MM.1S (cell line): Measurements from ENCODE around the gene RSPH1.

Source experiments
- DNase-seq: peaks from one replicate; pipeline ENCODE4 v3.0.0-alpha.2; 2015
- H2AFZ ChIP-seq: fragments of 300-600 bp; sonication (generic); 2 replicates; pipeline ENCODE4 v1.6.0; 2016; ENCODE audit warnings: antibody characterized with exemption, low read length
- H3F3A ChIP-seq: fragments of 300-600 bp; sonication (generic); 2 replicates; pipeline ENCODE4 v1.6.1; 2016; ENCODE audit warnings: mild to moderate bottlenecking, antibody characterized with exemption, low read length, moderate library complexity, mixed read lengths; ENCODE audit not compliant: insufficient read depth
- H3K27ac ChIP-seq: fragments of 300-600 bp; sonication (generic); 2 replicates; pipeline ENCODE4 v1.5.1; 2016; ENCODE audit warnings: mild to moderate bottlenecking, low read length
- H3K27me3 ChIP-seq: fragments of 300-600 bp; sonication (generic); replicated peaks from 2 replicates; pipeline ENCODE4 v1.6.0; 2016; ENCODE audit warnings: low read length; ENCODE audit not compliant: insufficient read depth
- H3K36me3 ChIP-seq: fragments of 300-600 bp; sonication (generic); replicated peaks from 2 replicates; pipeline ENCODE4 v1.6.1; 2016; ENCODE audit warnings: mild to moderate bottlenecking, low read length, mixed read lengths; ENCODE audit not compliant: insufficient read depth
- H3K4me1 ChIP-seq: fragments of 300-600 bp; sonication (generic); 2 replicates; pipeline ENCODE4 v1.6.1; 2016; ENCODE audit warnings: low read length, mixed read lengths
- H3K4me2 ChIP-seq: fragments of 300-600 bp; sonication (generic); 2 replicates; pipeline ENCODE4 v1.6.0; 2016; ENCODE audit warnings: low read depth, low read length
- H3K4me3 ChIP-seq: fragments of 300-600 bp; sonication (generic); 2 replicates; pipeline ENCODE4 v1.5.1; 2016; ENCODE audit warnings: low read length, mixed read lengths
- H3K79me2 ChIP-seq: fragments of 300-600 bp; sonication (generic); 2 replicates; pipeline ENCODE4 v1.6.1; 2016; ENCODE audit warnings: mixed run types, low read length, mixed read lengths
- H3K9ac ChIP-seq: fragments of 300-600 bp; sonication (generic); 2 replicates; pipeline ENCODE4 v1.6.1; 2016; ENCODE audit warnings: low read length, mixed read lengths
- H3K9me2 ChIP-seq: fragments of 300-600 bp; sonication (generic); replicated peaks from 2 replicates; pipeline ENCODE4 v1.6.1; 2016; ENCODE audit warnings: mild to moderate bottlenecking, low read length, mixed read lengths; ENCODE audit not compliant: insufficient read depth
- H3K9me3 ChIP-seq: fragments of 300-600 bp; sonication (generic); replicated peaks from 2 replicates; pipeline ENCODE4 v1.6.1; 2016; ENCODE audit warnings: mild to moderate bottlenecking, low read length, mixed read lengths; ENCODE audit not compliant: insufficient read depth
- H4K20me1 ChIP-seq: fragments of 300-600 bp; sonication (generic); 2 replicates; pipeline ENCODE4 v1.6.1; 2016; ENCODE audit warnings: mild to moderate bottlenecking, low read length, moderate library complexity, mixed read lengths; ENCODE audit not compliant: insufficient read depth
- EZH2 ChIP-seq: fragments of 300-600 bp; sonication (generic); optimal IDR thresholded peaks from 2 replicates; pipeline ENCODE3; 2017; ENCODE audit warnings: low read depth, mild to moderate bottlenecking, antibody characterized with exemption, low read length, mixed read lengths
- EZH2phosphoT487 ChIP-seq: fragments of 300-600 bp; sonication (generic); IDR thresholded peaks from 2 replicates; pipeline ENCODE4 v1.6.1; 2018; ENCODE audit warnings: antibody characterized with exemption, low read length
- TF ChIP-seq, protein P1 (sequence below): fragments of 300-600 bp; sonication (generic); IDR thresholded peaks from 2 replicates; pipeline ENCODE4 v1.5.1; 2016; ENCODE audit warnings: antibody characterized with exemption, low read length, mixed read lengths

The RSPH1 gene

DNA sequence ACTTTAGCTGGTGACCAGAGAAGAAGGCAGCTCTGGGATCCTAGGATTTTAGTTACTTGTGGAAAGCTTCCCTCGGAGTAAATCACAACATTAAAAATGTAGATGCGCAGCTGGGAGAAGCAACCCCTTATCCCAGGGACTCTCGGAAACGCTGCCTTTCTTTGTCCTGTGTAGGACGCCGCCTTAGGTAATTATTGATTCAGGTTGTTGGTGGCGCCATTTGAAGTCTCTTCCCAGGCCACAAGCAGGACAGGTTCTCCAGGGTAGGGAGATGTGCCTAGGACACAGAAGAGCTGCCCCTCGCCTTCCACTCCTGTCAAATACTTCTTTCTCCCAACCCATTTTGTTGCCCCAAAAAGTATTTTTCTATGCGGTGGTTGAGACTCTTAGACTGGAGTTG lies 27.9 kb upstream of the RSPH1 start:
- Histone ChIP-seq H4K20me1 (no peaks in the 10 kb centered on the region), H3K4me1 (peaks cover 55% of the 10 kb centered on the region), H3K4me3 (peak overlapping the region; percentile 53), H3K27me3 (peaks cover 31% of the 10 kb centered on the region; the same call in 1 of the 2 replicates), H3K9ac (peak overlapping the region; percentile 71), H3F3A (peaks cover 43% of the 10 kb centered on the region), H3K9me2 (no peaks in the 10 kb centered on the region), H2AFZ (peak overlapping the region; percentile 1), H3K36me3 (no peaks in the 10 kb centered on the region), H3K27ac (peak overlapping the region; percentile 87), H3K79me2 (no peaks in the 10 kb centered on the region), H3K4me2 (peak overlapping the region; percentile 80), H3K9me3 (no peaks in the 10 kb centered on the region)
- TF ChIP-seq, protein P1, sequence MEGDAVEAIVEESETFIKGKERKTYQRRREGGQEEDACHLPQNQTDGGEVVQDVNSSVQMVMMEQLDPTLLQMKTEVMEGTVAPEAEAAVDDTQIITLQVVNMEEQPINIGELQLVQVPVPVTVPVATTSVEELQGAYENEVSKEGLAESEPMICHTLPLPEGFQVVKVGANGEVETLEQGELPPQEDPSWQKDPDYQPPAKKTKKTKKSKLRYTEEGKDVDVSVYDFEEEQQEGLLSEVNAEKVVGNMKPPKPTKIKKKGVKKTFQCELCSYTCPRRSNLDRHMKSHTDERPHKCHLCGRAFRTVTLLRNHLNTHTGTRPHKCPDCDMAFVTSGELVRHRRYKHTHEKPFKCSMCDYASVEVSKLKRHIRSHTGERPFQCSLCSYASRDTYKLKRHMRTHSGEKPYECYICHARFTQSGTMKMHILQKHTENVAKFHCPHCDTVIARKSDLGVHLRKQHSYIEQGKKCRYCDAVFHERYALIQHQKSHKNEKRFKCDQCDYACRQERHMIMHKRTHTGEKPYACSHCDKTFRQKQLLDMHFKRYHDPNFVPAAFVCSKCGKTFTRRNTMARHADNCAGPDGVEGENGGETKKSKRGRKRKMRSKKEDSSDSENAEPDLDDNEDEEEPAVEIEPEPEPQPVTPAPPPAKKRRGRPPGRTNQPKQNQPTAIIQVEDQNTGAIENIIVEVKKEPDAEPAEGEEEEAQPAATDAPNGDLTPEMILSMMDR, result no peak
- TF ChIP-seq EZH2 (no peak), EZH2phosphoT487 (no peak)
- no peak for DNase-seq

DNA sequence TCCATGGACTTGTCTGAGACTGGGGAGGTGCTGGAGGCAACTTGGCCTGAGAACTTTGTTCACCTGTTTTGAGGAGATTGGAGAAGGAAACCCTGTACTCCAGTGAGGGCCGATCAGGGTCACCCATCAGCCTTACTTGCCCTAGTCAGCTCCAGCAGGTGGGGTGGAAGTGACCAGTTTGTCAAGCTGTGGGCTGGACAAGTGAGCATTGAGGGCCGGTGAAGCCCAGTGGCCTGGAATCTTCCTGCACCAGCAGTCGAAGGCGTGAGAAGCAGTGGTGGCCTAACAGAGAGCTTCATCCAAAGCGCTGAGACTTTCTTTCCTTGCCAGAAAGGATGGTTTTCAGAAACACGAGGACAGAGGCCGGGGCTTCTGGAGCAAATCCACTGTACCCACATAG lies 27.2 kb upstream of the RSPH1 start:
- H3K4me3 ChIP-seq, result no peak overlapping the region
- peaks cover 48% of the 10 kb centered on the region for H3K4me1 ChIP-seq
- H3K9me3 ChIP-seq, result no peaks in the 10 kb centered on the region
- no peaks in the 10 kb centered on the region for H4K20me1 ChIP-seq
- no peak overlapping the region for H3K4me2 ChIP-seq
- no peak for DNase-seq
- no peak overlapping the region for H2AFZ ChIP-seq
- H3K27ac ChIP-seq, result peak overlapping the region; percentile 87; the same call in 1 of the 2 replicates
- no peaks in the 10 kb centered on the region for H3K9me2 ChIP-seq
- peaks cover 35% of the 10 kb centered on the region for H3F3A ChIP-seq
- no peaks in the 10 kb centered on the region for H3K36me3 ChIP-seq
- no peaks in the 10 kb centered on the region for H3K79me2 ChIP-seq
- no peak overlapping the region for H3K9ac ChIP-seq
- TF ChIP-seq EZH2, result no peak
- TF ChIP-seq, protein P1, result no peak
- TF ChIP-seq EZH2phosphoT487, result no peak
- peaks cover 39% of the 10 kb centered on the region; the same call in 1 of the 2 replicates for H3K27me3 ChIP-seq

DNA sequence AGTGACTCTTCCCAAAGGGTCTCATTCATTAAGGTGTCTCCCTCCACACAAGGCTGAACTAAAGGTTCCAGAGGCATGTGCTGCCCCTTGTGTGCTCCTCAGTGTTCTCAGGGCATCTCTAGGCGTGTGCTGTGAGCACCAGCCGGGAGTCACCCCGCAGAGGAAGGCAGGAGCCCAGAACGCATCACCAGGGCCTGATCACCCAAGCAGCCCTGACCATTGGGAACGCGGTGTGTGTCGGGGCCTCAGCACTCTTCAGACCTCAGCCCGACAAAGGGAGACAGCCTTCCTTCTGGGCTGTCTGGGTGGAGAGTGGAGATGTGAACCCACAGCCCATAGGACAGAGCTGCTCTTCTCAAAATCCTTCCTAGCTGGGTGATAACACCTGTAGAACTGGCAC lies 26.7 kb upstream of the RSPH1 start:
- Histone ChIP-seq H3K9me3 (no peaks in the 10 kb centered on the region), H3K27me3 (peaks cover 43% of the 10 kb centered on the region; the same call in 1 of the 2 replicates)

More for the DNA sequence above, 26.7 kb upstream of the RSPH1 start:
- Histone ChIP-seq H3F3A (peaks cover 31% of the 10 kb centered on the region), H3K4me3 (no peak overlapping the region), H3K4me2 (no peak overlapping the region), H4K20me1 (no peaks in the 10 kb centered on the region), H3K9me2 (no peaks in the 10 kb centered on the region), H2AFZ (no peak overlapping the region), H3K36me3 (no peaks in the 10 kb centered on the region), H3K9ac (no peak overlapping the region), H3K4me1 (peaks cover 44% of the 10 kb centered on the region), H3K79me2 (no peaks in the 10 kb centered on the region), H3K27ac (no peak overlapping the region)
- no peak for DNase-seq
- TF ChIP-seq, protein P1, result no peak
- TF ChIP-seq EZH2, result no peak
- TF ChIP-seq EZH2phosphoT487, result no peak
